ENCODE measurements around the gene COA5. TPM values are rescaled to one million over a fixed set of nuclear protein-coding genes. Genes with fewer than 3 reads are reported as not detected.
A peak's percentile ranks its signal among the peaks of the same experiment; 100 is the strongest.
"Not testable (repeated sequence)": the region's sequence is repeated elsewhere in the genome, so short reads cannot be mapped to it uniquely, and the experiment has no call there.

The COA5 gene
- total RNA-seq, 1 donor = 19.0 TPM

- TF ChIP-seq CTCF (IDR thresholded peaks at IDR 0.05; ENCODE audit: insufficient read depth, low read depth, low read length) = no peak
- no peak for DNase-seq (ENCODE audit: low read depth)
- H3K4me3 ChIP-seq (ENCODE audit: low read depth, low read length) = peak overlapping the region; percentile 88
Observed at GRCh38 chr2:98607104-98607503, 1.2 kb downstream of the COA5 start.

- DNase-seq (ENCODE audit: low read depth) = no peak
- H3K4me3 ChIP-seq (ENCODE audit: low read depth, low read length) = no peak overlapping the region
- TF ChIP-seq CTCF (IDR thresholded peaks at IDR 0.05; ENCODE audit: insufficient read depth, low read depth, low read length) = no peak
Observed at GRCh38 chr2:98606431-98606830, 1.9 kb downstream of the COA5 start.

- DNase-seq (ENCODE audit: low read depth) = no peak
- no peak overlapping the region for H3K4me3 ChIP-seq (ENCODE audit: low read depth, low read length)
- no peak for TF ChIP-seq CTCF (IDR thresholded peaks at IDR 0.05; ENCODE audit: insufficient read depth, low read depth, low read length)
Observed at GRCh38 chr2:98605076-98605475, 3.2 kb downstream of the COA5 start.

DNA sequence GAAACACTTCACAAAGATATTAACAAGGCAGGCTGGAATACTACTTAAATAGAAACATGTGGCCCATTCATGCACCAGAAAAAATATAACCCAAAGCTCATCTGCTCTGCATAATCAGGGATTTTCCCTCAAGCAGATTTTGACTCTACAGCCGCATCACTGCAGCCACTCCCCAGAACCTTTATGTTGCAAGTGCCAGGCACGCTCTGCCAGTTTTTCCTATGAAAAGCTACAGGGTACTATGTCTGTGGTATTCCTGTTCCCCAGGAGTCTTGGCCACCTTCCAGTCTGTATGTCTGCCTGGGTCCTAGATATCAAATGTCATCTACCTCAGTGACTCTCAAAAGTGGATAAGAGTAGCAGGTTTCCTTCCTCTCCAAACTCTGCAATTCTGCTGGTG lies 3.8 kb downstream of the COA5 start:
- no peak overlapping the region for H3K4me3 ChIP-seq (ENCODE audit: low read depth, low read length)
- no peak for DNase-seq (ENCODE audit: low read depth)
- TF ChIP-seq CTCF (IDR thresholded peaks at IDR 0.05; ENCODE audit: insufficient read depth, low read depth, low read length) = no peak

DNA sequence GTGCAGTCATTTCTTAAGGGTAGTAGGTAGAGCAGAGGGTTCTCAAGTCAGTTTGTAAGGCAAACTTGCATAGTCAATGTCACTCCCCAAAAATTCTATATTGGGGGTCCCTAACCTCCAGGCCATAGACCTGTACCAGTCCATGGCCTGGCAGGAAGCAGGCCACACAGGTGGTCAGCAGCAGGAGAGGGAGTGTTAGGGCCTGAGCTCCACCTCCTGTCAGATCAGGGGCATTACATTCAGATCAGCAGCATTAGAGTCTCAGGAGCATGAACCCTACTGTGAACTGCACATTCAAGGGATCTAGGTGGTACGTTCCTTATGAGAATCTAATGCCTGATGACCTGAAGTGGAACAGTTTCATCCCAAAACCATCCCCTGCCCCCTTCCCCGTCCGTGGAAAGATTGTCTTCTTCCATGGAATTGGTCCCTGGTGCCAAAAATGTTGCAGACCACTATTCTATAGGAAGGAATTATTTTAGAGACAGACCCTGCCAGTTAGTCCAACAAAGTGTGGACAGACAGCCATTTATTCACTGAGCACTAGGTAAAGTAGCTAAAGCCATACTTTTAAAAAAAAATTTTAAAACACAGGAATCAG lies 6.7 kb downstream of the COA5 start:
- peak; percentile 76 for TF ChIP-seq CTCF (IDR thresholded peaks at IDR 0.05; ENCODE audit: insufficient read depth, low read depth, low read length)
- DNase-seq (ENCODE audit: low read depth) = peak; percentile 38
- no peak overlapping the region for H3K4me3 ChIP-seq (ENCODE audit: low read depth, low read length)

DNA sequence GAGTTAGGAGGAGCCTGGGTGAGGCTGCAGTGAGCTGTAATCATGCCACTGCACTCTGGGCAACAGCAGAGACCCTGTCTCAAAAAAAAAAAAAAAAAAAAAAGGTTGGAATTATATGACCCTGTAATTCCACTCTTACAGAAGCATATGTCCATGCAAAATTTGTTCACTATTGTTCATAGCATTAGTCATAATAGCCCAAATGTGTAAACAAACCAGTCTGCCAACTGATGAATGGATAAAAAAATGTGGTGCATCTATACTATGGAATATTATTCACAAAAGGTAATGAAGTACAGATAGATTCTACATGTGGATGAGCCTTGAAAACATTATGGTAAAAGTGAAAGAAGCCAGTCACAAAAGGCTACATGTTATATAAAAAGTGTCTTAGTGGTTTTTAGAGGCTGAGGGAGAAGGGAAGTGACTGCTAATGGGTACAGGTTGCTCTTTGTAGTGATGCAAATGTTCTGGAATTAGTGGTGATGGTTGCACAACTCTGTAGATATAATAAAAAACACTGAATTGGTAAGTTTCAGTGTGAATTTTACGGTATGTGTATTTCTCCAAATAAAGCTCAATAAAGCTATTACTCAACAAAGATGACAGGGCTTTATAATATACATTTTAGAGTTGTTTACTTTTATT lies 9.4 kb downstream of the COA5 start:
- no peak overlapping the region for H3K4me3 ChIP-seq (ENCODE audit: low read depth, low read length)
- peak; percentile 21 for DNase-seq (ENCODE audit: low read depth)
- TF ChIP-seq CTCF (IDR thresholded peaks at IDR 0.05; ENCODE audit: insufficient read depth, low read depth, low read length) = no peak

- H3K4me3 ChIP-seq (ENCODE audit: low read depth, low read length); DNase-seq (ENCODE audit: low read depth): not testable (repeated sequence)
Observed at GRCh38 chr2:98594665-98595064, 13.6 kb downstream of the COA5 start.
